Sigmoid colon (tissue), 7 donors: ENCODE results near the gene EXOC7. TPM values are rescaled to one million over a fixed set of nuclear protein-coding genes. Genes with fewer than 3 reads are reported as not detected.
A peak's percentile ranks its signal among the peaks of the same experiment; 100 is the strongest.

ENCODE experiments used
- DNase-seq: peaks from one replicate; pipeline ENCODE4 v3.0.0-alpha.2; 2019
- H3K27ac ChIP-seq, 4 donors: fragments of 200-600 bp; sonication (generic); one replicate each; pipeline ENCODE4 v1.5.1; 2016 to 2019; ENCODE audit warnings: mild to moderate bottlenecking in 1 of 4
- H3K27me3 ChIP-seq, 3 donors: fragments of 200-600 bp; sonication (generic); one replicate each; pipeline ENCODE4 v1.5.1; 2019; ENCODE audit warnings: mild to moderate bottlenecking in 1 of 3
- H3K36me3 ChIP-seq, 4 donors: fragments of 200-600 bp; sonication (generic); one replicate each; pipeline ENCODE4 v1.5.1; 2016 to 2019
- H3K4me1 ChIP-seq, 4 donors: fragments of 200-600 bp; sonication (generic); one replicate each; pipeline ENCODE4 v1.5.1; 2017 to 2019
- H3K4me3 ChIP-seq, 4 donors: fragments of 200-600 bp; sonication (generic); one replicate each; pipeline ENCODE4 v1.5.1; 2017 to 2019; ENCODE audit warnings: mild to moderate bottlenecking in 2 of 4, moderate library complexity in 1 of 4
- H3K9me3 ChIP-seq, 4 donors: fragments of 200-600 bp in 3 of 4; sonication (generic) in 3 of 4; one replicate each; pipeline versions ENCODE4 v1.5.1 to v1.6.1; 2013 to 2019
- CTCF ChIP-seq, 4 experiments: fragments of 450-650 bp in 3 of 4; fragments of 200-600 bp in 1 of 4; IDR thresholded peaks; one replicate each; pipeline ENCODE4 v1.5.1; 2016 to 2019; ENCODE audit warnings: antibody characterized with exemption in 4 of 4, mild to moderate bottlenecking in 3 of 4, moderate library complexity in 2 of 4
- EP300 ChIP-seq, 4 donors: sonication (generic); formaldehyde crosslinking; IDR thresholded peaks; one replicate each; pipeline ENCODE4 v1.6.1; 2017; ENCODE audit warnings: antibody characterized with exemption in 4 of 4
- POLR2A ChIP-seq, 2 donors: fragments of 450-650 bp; IDR thresholded peaks; one replicate each; pipeline ENCODE4 v1.6.1; 2016; ENCODE audit warnings: antibody characterized with exemption in 2 of 2, mild to moderate bottlenecking in 2 of 2, moderate library complexity in 2 of 2
- POLR2AphosphoS5 ChIP-seq, 4 donors: sonication (generic); formaldehyde crosslinking; IDR thresholded peaks; one replicate each; pipeline ENCODE4 v1.6.1; 2017; ENCODE audit warnings: antibody characterized with exemption in 4 of 4
- WGBS, 2 donors: extraction: QIAGEN DNeasy Blood & Tissue Kit; methylation state at CpG; one replicate each; pipeline ENCODE4 v1.1.7; 2013; 5-methylcytosine and 5-hydroxymethylcytosine counted together
- intact Hi-C: fragments of 100-400 bp; cut with DNase I; formaldehyde crosslinking; loops from one replicate; pipeline ENCODE4 v1.15.1; 2023
- polyA plus RNA-seq, 3 donors: library from polyadenylated mRNA; stranded (reverse); fragments of 200-250 nt; gene quantifications; one replicate each; pipeline ENCODE4 v1.2.3, GENCODE V29; 2013
- total RNA-seq, 4 donors: library from RNA; depleted of rRNA; stranded (reverse); fragments of >200 nt; gene quantifications; one replicate each; pipeline ENCODE4 v1.1.0, GENCODE V29; 2016
- donor health status: healthy with polysubstance abuse.
- donor health status: Bipolar disorder and iron deficiency.
- donor health status: healthy.

Gene EXOC7
- total and polyA plus RNA-seq, 7 donors: 36.8 to 82.0 (median 71.3) TPM

- Histone ChIP-seq H3K27ac (peak overlapping the region in 2 of 4 donors; percentile 21 to 68), H3K4me1 (peaks cover 2 to 11% (median 10%) of the 10 kb centered on the region in 4 donors), H3K9me3 (no peaks in the 10 kb centered on the region), H3K4me3 (peak overlapping the region in 3 of 4 donors; percentile 34 to 51 (median 46)), H3K36me3 (no peaks in the 10 kb centered on the region), H3K27me3 (no peaks in the 10 kb centered on the region)
- peak; percentile 78 for DNase-seq
- TF ChIP-seq CTCF (IDR thresholded peaks at IDR 0.05) (no peak), POLR2AphosphoS5 (IDR thresholded peaks at IDR 0.05) (no peak), EP300 (IDR thresholded peaks at IDR 0.05) (no peak), POLR2A (IDR thresholded peaks at IDR 0.05) (no peak)
- intact Hi-C loops: loop anchor here (1.0 to 2.0 kb wide), 3 partner anchors 33 to 157 kb away; no protein-coding TSS in a partner anchor
- WGBS, 2 donors: 40 to 69% methylated on average over 42 of the region's 42 CpGs
These were observed 18.4 kb upstream of the EXOC7 start for GRCh38 chr17:76121932-76122430.

GRCh38 chr17:76120658-76121008 lies 17.0 kb upstream of the EXOC7 start:
- Histone ChIP-seq H3K36me3 (no peaks in the 10 kb centered on the region), H3K9me3 (no peaks in the 10 kb centered on the region), H3K4me3 (no peak overlapping the region), H3K27ac (no peak overlapping the region), H3K4me1 (peaks cover 2 to 11% (median 10%) of the 10 kb centered on the region in 4 donors), H3K27me3 (no peaks in the 10 kb centered on the region)
- WGBS, 2 donors: 88 to 93% methylated on average over 5 of the region's 5 CpGs
- peak; percentile 21 for DNase-seq
- TF ChIP-seq CTCF (IDR thresholded peaks at IDR 0.05): no peak
- no peak for TF ChIP-seq POLR2AphosphoS5 (IDR thresholded peaks at IDR 0.05)
- TF ChIP-seq EP300 (IDR thresholded peaks at IDR 0.05): no peak
- no peak for TF ChIP-seq POLR2A (IDR thresholded peaks at IDR 0.05)
- intact Hi-C loops: loop anchor here (1.0 kb wide), 1 partner anchor 61 kb away; no protein-coding TSS in a partner anchor

GRCh38 chr17:76119409-76120371 lies 16.1 kb upstream of the EXOC7 start:
- H3K9me3 ChIP-seq: no peaks in the 10 kb centered on the region
- intact Hi-C loops: no loop called here
- no peaks in the 10 kb centered on the region for H3K27me3 ChIP-seq
- no peaks in the 10 kb centered on the region for H3K36me3 ChIP-seq
- peaks cover 2 to 11% (median 10%) of the 10 kb centered on the region in 4 donors for H3K4me1 ChIP-seq
- peak; percentile 48 for DNase-seq
- TF ChIP-seq POLR2A (IDR thresholded peaks at IDR 0.05) (no peak), CTCF (IDR thresholded peaks at IDR 0.05) (no peak), POLR2AphosphoS5 (IDR thresholded peaks at IDR 0.05) (no peak), EP300 (IDR thresholded peaks at IDR 0.05) (no peak)
- H3K4me3 ChIP-seq: no peak overlapping the region
- no peak overlapping the region for H3K27ac ChIP-seq
- 74 to 80% methylated on average over 19 of the region's 19 CpGs for WGBS, 2 donors

- DNase-seq: no peak
- TF ChIP-seq CTCF (IDR thresholded peaks at IDR 0.05) (no peak), EP300 (IDR thresholded peaks at IDR 0.05) (no peak), POLR2AphosphoS5 (IDR thresholded peaks at IDR 0.05) (no peak), POLR2A (IDR thresholded peaks at IDR 0.05) (no peak)
- Histone ChIP-seq H3K27ac (no peak overlapping the region), H3K4me1 (no peaks in the 10 kb centered on the region), H3K27me3 (no peaks in the 10 kb centered on the region), H3K36me3 (no peaks in the 10 kb centered on the region), H3K9me3 (no peaks in the 10 kb centered on the region), H3K4me3 (no peak overlapping the region)
- intact Hi-C loops: no loop called here
- 85 to 93% methylated on average over 7 of the region's 7 CpGs for WGBS, 2 donors
These were observed 11.7 kb upstream of the EXOC7 start for GRCh38 chr17:76115138-76115754.
